Measurements from ENCODE around the gene LRRK2. TPM values are rescaled to one million over a fixed set of nuclear protein-coding genes. Genes with fewer than 3 reads are reported as not detected.
"Not testable (repeated sequence)": the region's sequence is repeated elsewhere in the genome, so short reads cannot be mapped to it uniquely, and the experiment has no call there.

The LRRK2 gene
- total RNA-seq, 1 experiment from 2014 or later = not detected

DNA sequence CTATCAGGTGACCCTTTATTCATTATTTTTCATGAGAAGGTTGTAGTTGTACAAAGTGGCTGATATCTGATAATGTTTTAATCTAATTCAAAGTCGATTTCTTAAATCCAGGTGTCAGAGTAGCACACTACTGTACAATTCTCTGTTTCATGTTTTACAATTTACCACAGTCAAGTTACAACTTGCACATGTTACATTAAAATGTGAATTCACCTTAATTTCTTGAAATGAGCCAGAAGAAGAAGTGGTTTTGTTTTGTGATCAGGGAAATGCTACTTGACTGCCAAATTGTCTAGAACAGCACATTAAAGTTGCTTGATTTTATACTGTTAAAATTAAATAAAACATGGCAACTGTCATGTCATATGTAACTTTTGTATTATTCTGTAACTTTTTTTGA lies 23.2 kb downstream of the LRRK2 start:
- no peak for DNase-seq (ENCODE audit: low read depth)

DNA sequence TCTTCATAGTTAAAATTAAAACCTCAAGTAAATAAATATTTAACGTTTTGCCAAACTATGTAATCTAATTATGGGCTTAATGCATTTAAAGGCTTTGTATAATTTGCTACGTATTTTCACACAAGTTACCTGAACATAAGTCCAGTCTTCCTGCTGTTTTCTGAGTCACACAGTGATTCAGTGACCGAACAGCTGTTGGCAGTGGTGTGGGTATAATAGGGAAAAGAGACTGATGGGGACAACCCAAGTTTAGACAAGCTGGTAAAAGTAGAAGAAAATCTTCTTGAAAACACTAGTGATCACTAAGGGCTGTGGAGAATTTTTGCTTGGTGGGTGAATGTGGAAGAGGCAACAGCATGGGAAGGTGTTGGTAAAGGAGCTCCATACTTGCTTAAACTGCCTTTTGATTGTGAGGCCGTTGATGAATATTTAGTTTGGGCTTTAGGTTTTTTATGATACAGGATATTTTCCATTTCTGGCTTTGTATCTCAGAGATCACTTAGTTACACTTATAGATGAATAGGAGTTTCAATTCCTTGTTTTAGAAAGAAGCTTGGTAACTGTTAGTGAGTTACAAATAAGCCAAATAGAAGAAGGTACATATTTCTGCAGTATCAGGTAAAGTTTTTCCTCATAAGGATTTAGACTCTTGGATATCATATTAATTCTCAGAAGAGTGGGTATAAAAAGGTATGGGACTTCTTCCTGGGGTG lies 23.9 kb downstream of the LRRK2 start:
- no peak for DNase-seq (ENCODE audit: low read depth)

DNA sequence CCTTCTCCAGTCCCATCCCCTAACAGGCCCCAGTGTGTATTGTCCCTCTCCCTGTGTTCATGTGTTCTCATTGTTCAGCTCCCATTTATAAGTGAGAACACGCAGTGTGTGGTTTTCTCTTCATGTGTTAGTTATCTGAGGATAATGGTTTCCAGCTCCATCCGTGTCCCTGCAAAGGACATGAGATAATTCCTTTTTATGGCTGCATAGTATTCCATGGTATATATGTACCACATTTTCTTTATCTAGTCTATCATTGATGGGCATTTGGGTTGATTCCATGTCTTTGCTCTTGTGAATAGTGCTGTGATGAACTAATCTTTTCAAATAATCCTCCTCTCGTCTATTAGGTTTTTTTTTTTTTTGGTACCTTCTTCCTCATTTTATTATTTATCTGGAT lies 25.9 kb downstream of the LRRK2 start:
- DNase-seq (ENCODE audit: low read depth) = not testable (repeated sequence)

DNA sequence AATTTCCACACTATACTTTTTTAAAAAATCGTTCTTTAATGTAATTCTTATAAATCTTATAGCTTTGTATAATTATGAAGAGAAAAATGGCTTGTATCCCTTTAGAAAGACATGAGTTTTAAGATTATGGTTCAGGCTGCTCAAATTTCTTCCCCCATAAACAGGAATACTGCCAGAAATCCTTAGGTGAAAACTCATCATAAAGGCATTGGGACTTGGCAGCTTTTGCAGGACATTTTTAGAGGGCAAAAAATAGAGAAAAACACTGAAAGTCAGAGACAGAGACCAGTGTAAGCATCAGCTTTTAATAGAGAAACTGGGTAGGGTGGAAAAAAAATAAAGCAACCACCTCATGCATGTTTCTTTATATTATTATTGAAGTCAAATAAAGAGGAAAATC lies 29.1 kb downstream of the LRRK2 start:
- DNase-seq (ENCODE audit: low read depth) = no peak

DNA sequence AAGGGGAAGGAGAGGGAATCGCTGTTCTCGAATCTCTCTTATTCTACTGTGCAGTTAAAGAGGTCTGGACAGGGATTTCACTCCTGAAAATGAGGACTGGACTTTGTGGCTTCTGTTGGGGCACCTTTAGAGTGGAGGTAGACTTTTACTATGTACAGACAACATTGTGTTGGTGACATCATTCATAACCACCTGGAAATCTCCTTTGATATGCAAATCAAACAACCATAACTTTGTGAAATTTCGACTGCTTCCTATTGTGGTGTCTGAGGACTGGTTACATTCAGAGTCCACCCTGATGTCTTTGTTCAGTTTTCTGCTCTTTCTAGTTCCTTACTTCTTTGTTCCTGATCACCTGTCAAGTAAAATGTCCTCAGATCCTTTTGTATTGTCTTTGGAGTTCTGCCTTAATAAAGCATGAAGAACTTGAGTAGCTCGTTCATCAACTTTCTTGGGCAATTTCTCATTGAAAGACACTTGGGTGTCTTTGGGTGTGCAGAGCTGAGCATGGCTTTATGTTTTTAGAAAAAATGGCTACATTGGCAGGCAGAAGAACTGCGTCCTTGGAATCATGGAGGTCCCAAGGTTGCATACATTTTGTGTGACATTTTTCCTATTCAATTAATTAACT lies 29.8 kb downstream of the LRRK2 start:
- no peak for DNase-seq (ENCODE audit: low read depth)

DNA sequence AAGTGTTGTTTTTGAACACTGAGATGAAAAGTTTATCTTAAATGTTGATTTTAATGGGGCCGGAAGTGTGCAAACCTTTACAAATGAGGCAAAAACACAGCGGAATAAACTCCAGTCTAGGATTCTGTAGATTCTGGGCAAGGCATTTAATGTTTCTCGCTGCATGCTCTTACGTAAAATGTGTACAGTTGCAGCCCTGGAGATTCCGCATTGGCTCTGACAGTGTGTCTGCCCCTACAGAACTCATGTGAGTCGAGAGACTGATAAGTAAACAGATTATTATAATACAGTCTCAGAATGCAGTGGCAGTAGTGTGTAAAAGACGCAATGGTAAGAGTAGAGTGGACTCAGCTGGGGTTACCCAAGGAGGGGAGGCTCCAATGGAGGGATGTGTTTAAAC lies 33.6 kb downstream of the LRRK2 start:
- no peak for DNase-seq (ENCODE audit: low read depth)

DNA sequence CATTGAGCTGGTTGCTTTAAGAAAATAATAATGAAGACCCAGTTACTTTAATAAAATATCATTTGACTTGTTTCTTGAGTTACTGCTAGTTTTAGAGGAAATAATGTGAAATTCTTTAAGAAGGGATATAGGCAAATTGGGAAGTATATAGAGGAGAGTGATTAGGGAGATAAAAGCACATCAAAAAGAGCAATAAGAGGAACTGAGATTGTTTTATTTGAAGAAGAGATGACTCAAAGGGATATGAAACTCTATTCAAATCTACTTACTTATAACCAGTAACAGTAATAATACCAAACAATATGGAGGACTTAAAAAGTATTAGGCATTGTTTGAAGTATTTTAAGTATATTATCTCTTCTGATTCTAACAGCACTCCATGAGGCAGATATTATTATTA lies 37.1 kb downstream of the LRRK2 start:
- DNase-seq (ENCODE audit: low read depth) = no peak

DNA sequence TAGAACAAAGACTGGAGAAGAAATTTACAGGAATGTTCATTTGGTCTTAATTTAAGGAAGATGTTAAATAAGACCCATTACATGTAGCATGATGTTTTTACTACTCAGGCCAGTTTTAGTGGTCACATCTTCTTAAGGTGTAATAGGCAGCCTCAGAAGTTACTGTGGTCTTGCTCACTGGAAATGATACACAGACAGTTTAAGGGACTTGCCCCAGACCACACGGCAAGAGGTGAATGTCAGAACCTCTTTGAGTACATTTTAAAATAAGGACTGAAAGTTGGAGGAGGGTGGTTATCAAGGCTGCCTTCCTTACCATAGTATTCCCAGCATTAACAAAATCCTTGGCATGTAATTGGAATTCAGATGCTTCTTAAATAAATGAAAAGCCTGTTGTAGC lies 37.9 kb downstream of the LRRK2 start:
- no peak for DNase-seq (ENCODE audit: low read depth)

DNA sequence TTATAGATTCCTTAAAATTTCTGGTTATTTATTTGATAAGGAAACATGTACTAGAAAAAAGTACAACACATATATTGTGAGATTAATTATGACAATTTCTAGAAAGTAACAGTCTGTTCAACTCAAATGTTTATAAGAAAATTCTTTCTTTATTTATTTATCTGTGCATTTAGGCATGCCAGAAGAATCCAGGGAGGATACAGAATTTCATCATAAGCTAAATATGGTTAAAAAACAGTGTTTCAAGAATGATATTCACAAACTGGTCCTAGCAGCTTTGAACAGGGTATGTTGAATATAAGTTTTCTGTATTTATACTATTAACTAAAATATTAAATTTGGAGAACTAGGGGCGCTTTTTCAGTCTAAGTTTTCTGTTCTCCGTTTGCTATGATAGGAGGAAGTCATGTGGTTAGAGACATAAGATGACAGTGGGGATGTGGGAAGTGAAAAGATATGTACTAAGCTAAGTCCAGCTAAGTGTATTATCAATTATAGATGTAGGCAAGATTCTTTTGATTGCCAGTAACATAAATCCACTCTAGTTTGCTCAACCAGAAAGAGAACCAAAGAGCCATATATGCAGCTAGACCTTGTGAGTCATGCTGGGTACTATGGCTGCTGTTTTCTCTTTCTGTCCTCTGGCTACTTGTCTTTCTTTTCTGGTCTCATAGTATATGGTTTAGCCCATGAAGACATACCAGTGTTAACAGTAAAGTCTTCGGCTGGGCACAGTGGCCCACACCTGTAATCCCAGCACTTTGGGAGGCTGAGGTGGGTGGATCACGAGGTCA lies 39.0 kb downstream of the LRRK2 start:
- no peak for DNase-seq (ENCODE audit: low read depth)

DNA sequence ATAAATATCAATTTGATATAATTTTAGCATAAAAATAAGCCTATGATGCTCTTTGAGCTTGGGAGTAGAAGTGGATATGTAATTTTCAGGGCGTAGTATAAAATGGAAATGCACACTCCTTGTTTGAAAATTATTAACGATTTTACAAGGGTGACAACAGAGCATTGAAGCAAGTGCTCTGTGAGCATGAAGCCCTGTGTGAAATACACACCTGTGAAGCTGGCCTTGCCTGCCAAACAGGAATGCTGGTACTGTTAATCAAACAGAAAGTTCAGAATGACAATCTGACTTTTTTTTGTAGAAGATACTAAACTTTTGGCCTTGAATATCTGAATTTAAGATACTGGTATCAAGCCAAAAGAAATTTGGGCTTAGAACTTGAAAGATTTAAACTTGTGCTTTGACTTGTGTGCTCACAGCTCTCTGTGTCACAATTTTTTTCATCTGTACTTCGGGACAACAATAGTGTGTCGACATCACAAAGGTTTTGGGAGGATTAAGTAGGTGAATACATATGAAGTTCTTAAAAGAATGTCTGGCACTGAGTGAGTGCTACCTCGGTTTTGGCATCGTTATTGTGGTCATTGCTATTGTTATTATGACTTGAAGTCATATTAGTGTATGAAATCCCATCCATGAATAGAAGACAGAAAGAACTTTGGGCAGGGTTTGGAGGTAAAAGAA lies 47.3 kb downstream of the LRRK2 start:
- no peak for DNase-seq (ENCODE audit: low read depth)

DNA sequence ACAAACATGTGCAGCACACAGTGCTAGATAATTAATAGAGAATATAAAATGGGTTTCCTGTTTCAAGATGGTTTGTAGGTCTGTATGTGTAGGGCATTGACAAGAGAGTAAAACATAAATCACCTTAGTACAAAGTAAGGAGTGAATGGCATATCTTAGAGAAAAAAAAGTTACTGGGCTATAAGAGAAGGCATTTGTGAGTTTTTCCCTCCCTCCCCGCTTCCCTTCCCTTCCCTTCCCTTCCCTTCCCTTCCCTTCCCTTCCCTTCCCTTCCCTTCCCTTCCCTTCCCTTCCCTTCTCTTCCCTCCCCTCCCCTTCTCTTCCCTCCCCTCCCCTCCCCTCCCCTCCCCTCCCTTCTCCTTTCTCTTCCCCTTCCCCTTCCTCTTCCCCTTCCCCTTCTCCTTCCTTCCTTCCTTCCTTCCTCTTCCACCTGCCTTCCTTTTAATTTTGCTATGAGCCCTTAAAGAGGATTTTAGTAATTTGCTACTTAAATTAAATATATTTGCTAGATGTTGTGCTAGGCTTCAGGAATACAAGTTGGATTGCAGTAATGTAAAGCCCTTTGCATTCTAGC lies 57.1 kb downstream of the LRRK2 start:
- no peak for DNase-seq (ENCODE audit: low read depth)

DNA sequence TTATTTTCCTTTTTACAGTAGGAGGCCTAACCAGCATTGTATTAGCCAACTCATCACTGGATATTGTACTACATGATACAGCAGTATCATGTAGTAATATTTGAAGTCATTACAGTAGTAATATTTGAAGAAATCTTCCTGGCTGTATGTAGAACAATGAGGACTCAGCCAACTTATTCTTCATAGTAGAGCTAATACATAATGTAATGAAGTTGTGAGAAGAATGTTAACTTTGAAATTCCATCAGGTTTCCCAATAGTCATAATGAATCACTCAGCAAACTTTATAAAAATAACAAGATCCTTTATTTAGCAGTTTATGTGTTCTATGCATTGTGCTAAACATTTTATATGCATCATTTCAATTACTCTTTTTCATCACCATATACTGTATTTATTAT lies 61.8 kb downstream of the LRRK2 start:
- no peak for DNase-seq (ENCODE audit: low read depth)

DNA sequence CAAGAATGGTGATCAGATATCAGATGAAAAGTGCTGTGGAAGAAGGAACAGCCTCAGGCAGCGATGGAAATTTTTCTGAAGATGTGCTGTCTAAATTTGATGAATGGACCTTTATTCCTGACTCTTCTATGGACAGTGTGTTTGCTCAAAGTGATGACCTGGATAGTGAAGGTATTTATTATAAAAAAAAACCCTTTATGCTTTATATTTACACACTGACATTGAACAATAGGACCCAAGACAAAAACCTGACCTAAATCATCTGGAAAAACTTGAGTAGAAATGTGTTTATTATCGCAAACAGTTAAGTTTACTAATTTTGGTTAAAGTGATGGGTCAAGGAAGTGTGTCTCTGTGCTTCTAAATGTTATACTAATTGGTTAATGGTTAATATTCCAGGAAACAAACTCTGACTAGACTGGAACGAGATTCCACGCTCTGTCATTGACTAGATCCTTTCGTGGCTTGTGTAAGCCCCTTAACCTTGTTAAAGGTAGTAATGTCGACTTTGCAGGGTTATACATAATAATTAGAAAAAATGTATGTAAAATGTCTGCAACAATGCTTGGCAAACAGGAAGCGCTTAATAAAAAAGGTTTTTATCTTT lies 62.7 kb downstream of the LRRK2 start:
- DNase-seq (ENCODE audit: low read depth) = no peak

DNA sequence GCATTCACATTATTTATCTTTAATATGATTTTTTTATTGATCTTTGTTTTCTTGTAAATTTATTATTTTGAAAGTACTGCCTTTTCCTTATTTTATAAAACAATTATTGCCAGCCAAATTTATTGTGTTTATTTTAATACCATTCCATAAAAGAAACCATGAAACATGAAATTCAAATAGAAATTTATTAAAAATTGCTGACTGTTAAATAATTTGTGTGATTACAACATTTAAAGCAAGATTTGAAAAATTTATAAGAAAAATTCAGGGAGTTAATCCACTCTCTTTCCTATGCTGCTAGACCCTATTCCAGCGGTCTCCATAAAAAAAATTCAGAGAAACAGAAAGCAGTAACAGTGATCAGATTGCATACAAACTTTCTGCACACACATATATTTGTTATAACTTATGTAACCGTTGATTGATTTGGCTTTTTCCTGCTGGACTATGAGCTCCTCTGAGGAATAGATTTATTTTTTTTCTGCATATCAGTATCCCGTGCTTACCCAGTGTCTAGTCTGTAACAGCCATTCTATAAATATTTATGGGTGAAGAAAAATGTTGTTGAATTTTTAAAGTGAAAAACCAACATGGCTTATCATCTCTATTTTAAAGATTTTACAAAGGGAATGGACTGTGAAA lies 68.1 kb downstream of the LRRK2 start:
- DNase-seq (ENCODE audit: low read depth) = no peak

DNA sequence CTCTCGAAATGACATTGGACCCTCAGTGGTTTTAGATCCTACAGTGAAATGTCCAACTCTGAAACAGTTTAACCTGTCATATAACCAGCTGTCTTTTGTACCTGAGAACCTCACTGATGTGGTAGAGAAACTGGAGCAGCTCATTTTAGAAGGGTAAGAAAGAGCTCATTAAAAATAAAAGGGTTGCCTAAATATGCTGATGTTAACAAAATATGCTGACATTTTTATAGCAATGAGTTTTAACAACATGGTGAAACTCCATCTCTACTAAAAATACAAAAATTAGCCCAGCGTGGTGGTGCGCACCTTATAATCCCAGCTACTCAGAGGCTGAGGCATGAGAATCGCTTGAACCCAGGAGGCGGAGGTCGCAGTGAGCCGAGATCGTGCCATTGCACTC lies 73.5 kb downstream of the LRRK2 start:
- no peak for DNase-seq (ENCODE audit: low read depth)

DNA sequence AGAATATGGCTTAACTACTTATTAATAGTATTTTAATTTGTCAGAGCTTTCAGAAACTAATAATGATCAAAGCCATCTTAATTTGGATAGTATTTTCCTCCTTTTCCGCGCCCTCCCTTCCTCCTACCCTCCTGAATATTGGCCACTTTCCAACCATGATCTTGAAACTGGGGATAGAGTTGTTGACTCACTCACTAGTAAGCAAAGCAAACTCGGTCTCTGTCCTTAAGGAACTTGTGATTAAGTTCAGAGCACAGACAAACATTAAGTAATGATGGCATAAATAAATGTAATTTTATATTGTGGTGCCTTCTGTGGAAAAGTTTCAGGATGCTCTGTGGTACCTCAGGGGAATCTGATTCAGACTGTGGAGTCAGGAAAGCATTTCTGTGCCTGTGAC lies 75.7 kb downstream of the LRRK2 start:
- no peak for DNase-seq (ENCODE audit: low read depth)

DNA sequence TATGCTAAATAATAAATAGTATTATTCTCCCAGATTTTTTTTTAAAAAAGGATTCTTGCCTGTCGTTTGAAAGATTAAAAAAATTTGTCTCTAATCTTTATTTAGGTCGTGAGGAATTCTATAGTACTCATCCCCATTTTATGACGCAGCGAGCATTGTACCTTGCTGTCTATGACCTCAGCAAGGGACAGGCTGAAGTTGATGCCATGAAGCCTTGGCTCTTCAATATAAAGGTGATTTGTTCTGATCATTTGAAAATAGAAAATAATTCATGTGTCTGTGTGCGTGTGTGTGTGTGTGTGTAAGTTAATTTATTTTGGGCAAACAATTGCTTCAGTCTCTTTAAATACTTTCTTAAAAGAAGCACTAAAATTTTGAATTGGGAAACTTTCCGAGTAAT lies 84.2 kb downstream of the LRRK2 start:
- no peak for DNase-seq (ENCODE audit: low read depth)

DNA sequence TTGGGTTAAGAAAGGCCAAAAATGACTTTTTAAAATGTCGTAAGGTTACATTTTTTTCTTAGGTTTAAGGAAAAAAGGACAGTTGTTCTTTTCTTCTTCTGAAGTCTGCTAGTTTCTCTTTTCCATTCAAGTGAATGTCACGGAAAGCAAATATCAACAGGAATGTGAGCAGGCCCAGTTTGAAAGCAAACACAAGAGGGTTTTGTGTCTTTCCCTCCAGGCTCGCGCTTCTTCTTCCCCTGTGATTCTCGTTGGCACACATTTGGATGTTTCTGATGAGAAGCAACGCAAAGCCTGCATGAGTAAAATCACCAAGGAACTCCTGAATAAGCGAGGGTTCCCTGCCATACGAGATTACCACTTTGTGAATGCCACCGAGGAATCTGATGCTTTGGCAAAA lies 85.4 kb downstream of the LRRK2 start:
- DNase-seq (ENCODE audit: low read depth) = no peak

DNA sequence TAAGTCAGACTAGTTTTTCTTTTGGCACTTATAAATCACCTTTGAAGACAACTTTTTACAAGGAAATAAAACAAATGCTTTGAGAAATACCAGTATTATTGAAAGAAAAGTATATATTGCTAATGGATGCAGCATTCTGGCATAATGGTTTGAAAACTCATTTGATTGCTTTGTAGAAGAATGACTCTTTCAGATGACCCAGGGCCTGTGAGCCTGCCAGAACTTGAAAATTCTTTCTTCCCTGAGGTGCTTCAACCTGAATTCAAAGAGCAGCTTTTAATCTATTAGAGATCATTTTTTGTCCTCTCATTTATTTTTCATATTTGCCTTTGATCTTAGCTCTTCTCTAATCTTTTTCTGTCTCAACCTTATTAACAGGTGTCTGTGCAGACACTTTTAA lies 87.4 kb downstream of the LRRK2 start:
- DNase-seq (ENCODE audit: low read depth) = no peak

DNA sequence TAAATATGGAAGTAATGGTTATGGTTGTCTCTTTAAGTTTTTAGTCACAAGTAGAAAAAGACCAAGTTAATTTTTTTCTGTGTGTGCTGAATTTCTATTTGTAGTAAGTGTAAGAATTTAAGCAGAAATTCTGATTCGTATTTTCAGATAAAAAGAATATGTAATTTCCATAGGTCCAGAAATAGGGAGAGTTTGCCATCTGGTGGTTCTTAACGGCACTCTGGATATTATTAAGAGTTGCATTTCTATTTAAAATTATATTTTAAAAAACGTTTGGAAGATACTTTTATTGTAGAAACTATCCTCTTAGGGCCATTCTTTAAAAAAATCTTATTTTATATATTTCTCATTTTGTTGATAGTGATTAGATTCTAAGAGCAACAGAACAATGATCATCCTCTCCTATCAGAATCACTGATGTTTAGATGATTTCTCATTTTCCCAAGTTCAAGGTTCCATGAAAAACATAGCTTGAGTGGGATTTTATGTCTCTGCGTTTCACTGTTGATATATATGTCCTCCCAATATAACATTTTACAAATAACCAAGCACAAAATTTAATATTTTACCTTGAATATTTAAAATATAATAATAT lies 88.3 kb downstream of the LRRK2 start:
- DNase-seq (ENCODE audit: low read depth) = no peak

DNA sequence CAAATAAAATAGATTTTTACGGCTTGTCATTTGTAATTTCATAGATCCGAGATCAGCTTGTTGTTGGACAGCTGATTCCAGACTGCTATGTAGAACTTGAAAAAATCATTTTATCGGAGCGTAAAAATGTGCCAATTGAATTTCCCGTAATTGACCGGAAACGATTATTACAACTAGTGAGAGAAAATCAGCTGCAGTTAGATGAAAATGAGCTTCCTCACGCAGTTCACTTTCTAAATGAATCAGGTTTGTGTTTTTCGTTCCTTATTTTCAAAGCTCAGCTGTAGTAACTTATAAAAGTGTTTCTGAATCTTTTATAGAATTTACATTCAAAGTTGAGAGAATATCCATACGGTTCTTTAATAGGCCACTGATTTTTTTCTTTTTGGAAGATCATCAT lies 89.1 kb downstream of the LRRK2 start:
- no peak for DNase-seq (ENCODE audit: low read depth)

All from M059J (cell line).